K562 (cell line): ENCODE data around the gene SMIM10. TPM values are rescaled to one million over a fixed set of nuclear protein-coding genes. Genes with fewer than 3 reads are reported as not detected.
A peak's percentile ranks its signal among the peaks of the same experiment; 100 is the strongest.

ENCODE experiments used
- CBX1 ChIP-seq: sonication (generic); IDR thresholded peaks from 2 replicates; pipeline ENCODE4 v1.6.1; 2016; ENCODE audit warnings: antibody characterized with exemption, low read depth, mild to moderate bottlenecking
- CEBPG ChIP-seq, 3 experiments: fragments of 200-800 bp in 1 of 3; sonication (Bioruptor generic) in 1 of 3; sonication (generic) in 1 of 3; formaldehyde crosslinking in 1 of 3; IDR thresholded peaks in 2 of 3; conservative IDR thresholded peaks in 1 of 3; 2 replicates each; pipeline versions ENCODE4 v1.6.1 to v1.8.0; 2016 to 2022; ENCODE audit warnings: missing compliant biosample characterization in 2 of 3, missing genetic modification characterization in 2 of 3, mild to moderate bottlenecking in 1 of 3, missing genetic modification reagents in 1 of 3
- HMGN3 ChIP-seq: IDR thresholded peaks from 2 replicates; pipeline ENCODE4 v1.6.1; 2011; ENCODE audit warnings: borderline replicate concordance, low read depth, mild to moderate bottlenecking, mixed read lengths, low read length; ENCODE audit not compliant: insufficient read length; ENCODE audit errors: extremely low read depth
- MEF2D ChIP-seq: conservative IDR thresholded peaks from 2 replicates; pipeline ENCODE4 v1.6.1; 2016; ENCODE audit warnings: low read depth, missing genetic modification characterization, missing compliant biosample characterization
- SETDB1 ChIP-seq: IDR thresholded peaks from one replicate; pipeline ENCODE4 v1.6.1; 2012; ENCODE audit warnings: low read length, control low read depth, inconsistent platforms
- TOE1 ChIP-seq, 2 experiments: fragments of 450-650 bp in 1 of 2; sonication (generic) in 1 of 2; formaldehyde crosslinking in 1 of 2; IDR thresholded peaks; 2 replicates each; pipeline versions ENCODE4 v1.7.1 to v1.8.0; 2016 to 2022; ENCODE audit warnings: borderline replicate concordance in 2 of 2, mild to moderate bottlenecking in 2 of 2, antibody characterized with exemption in 1 of 2, inconsistent platforms in 1 of 2, low read depth in 1 of 2, missing genetic modification reagents in 1 of 2, moderate library complexity in 1 of 2
- polyA plus RNA-seq, 8 experiments: library from polyadenylated mRNA; depleted of rRNA in 4 of 8; stranded (reverse) in 5 of 8; unstranded in 3 of 8; fragments of >200 nt; fragmentation: Nextera tagmentation in 2 of 8; fragmentation: Illumina TruSeq in 1 of 8; extraction: Ambion mirVana in 2 of 8; extraction: Trizol in 1 of 8; gene quantifications; 2 replicates each; pipeline versions ENCODE4 v1.2.1 to v1.2.3, GENCODE V29; 2011 to 2014; ENCODE audit warnings: inconsistent platforms in 1 of 8, missing spikeins in 1 of 8
- total RNA-seq, 7 experiments: library from RNA; depleted of rRNA in 6 of 7; stranded (reverse); fragments of >200 nt in 6 of 7; fragmentation: Illumina TruSeq in 2 of 7; extraction: Trizol in 2 of 7; gene quantifications; 2 replicates each; pipeline versions ENCODE4 v1.2.1 to v1.2.3, GENCODE V29; 2011 to 2021; ENCODE audit warnings: low replicate concordance in 1 of 7
- TF ChIP-seq, protein P1 (sequence below), 2 experiments: fragments of 450-650 bp; formaldehyde crosslinking in 1 of 2; IDR thresholded peaks; 2 replicates each; pipeline versions ENCODE4 v1.4.0 to v1.6.1; 2014 to 2020; ENCODE audit warnings: mild to moderate bottlenecking in 2 of 2, borderline replicate concordance in 1 of 2, low read depth in 1 of 2
- TF ChIP-seq, protein P2 (sequence below), 2 experiments: fragments of 450-650 bp in 1 of 2; sonication (generic) in 1 of 2; formaldehyde crosslinking; conservative IDR thresholded peaks; 2 replicates each; pipeline versions ENCODE4 v1.4.0 to v1.8.1; 2020 to 2022; ENCODE audit warnings: mild to moderate bottlenecking in 1 of 2, missing genetic modification reagents in 1 of 2
- TF ChIP-seq, protein P3 (sequence below): IDR thresholded peaks from 2 replicates; pipeline ENCODE4 v1.6.1; 2016; ENCODE audit warnings: missing genetic modification characterization, missing compliant biosample characterization
- TF ChIP-seq, protein P4 (sequence below): fragments of 250-450 bp; sonication (Bioruptor Pico); IDR thresholded peaks from 2 replicates; pipeline ENCODE4 v1.5.0; 2020; ENCODE audit warnings: mild to moderate bottlenecking, borderline replicate concordance

Gene SMIM10
- total and polyA plus RNA-seq, 9 of the 15 experiments (the other 6 are each of a cell fraction or from before 2014, with no cell fraction given), result 2.1 to 25.3 (median 16.4) TPM

- TF ChIP-seq, protein P1, sequence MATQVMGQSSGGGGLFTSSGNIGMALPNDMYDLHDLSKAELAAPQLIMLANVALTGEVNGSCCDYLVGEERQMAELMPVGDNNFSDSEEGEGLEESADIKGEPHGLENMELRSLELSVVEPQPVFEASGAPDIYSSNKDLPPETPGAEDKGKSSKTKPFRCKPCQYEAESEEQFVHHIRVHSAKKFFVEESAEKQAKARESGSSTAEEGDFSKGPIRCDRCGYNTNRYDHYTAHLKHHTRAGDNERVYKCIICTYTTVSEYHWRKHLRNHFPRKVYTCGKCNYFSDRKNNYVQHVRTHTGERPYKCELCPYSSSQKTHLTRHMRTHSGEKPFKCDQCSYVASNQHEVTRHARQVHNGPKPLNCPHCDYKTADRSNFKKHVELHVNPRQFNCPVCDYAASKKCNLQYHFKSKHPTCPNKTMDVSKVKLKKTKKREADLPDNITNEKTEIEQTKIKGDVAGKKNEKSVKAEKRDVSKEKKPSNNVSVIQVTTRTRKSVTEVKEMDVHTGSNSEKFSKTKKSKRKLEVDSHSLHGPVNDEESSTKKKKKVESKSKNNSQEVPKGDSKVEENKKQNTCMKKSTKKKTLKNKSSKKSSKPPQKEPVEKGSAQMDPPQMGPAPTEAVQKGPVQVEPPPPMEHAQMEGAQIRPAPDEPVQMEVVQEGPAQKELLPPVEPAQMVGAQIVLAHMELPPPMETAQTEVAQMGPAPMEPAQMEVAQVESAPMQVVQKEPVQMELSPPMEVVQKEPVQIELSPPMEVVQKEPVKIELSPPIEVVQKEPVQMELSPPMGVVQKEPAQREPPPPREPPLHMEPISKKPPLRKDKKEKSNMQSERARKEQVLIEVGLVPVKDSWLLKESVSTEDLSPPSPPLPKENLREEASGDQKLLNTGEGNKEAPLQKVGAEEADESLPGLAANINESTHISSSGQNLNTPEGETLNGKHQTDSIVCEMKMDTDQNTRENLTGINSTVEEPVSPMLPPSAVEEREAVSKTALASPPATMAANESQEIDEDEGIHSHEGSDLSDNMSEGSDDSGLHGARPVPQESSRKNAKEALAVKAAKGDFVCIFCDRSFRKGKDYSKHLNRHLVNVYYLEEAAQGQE (IDR thresholded peaks at IDR 0.05; ENCODE audit: borderline replicate concordance), result peak; percentile 74
- TF ChIP-seq, protein P1 (CRISPR knock-in tag; IDR thresholded peaks at IDR 0.05; ENCODE audit: low read depth), result no peak
- TF ChIP-seq, protein P2, sequence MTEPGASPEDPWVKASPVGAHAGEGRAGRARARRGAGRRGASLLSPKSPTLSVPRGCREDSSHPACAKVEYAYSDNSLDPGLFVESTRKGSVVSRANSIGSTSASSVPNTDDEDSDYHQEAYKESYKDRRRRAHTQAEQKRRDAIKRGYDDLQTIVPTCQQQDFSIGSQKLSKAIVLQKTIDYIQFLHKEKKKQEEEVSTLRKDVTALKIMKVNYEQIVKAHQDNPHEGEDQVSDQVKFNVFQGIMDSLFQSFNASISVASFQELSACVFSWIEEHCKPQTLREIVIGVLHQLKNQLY (CRISPR knock-in tag; conservative IDR thresholded peaks at IDR 0.05), result no peak
- TF ChIP-seq HMGN3 (no peak), SETDB1 (no peak), TOE1 (IDR thresholded peaks at IDR 0.05; ENCODE audit: borderline replicate concordance) (no peak), TOE1 (CRISPR knock-in tag; IDR thresholded peaks at IDR 0.05; ENCODE audit: borderline replicate concordance, low read depth) (no peak), MEF2D (tag) (no peak), CBX1 (no peak), CEBPG (CRISPR knock-in tag; IDR thresholded peaks at IDR 0.05) (peak; percentile 57), CEBPG (tag; conservative IDR thresholded peaks at IDR 0.05 in 1 of 2, IDR thresholded peaks at IDR 0.05 in 1 of 2) (peak; percentile 65 to 83)
- TF ChIP-seq, protein P3, sequence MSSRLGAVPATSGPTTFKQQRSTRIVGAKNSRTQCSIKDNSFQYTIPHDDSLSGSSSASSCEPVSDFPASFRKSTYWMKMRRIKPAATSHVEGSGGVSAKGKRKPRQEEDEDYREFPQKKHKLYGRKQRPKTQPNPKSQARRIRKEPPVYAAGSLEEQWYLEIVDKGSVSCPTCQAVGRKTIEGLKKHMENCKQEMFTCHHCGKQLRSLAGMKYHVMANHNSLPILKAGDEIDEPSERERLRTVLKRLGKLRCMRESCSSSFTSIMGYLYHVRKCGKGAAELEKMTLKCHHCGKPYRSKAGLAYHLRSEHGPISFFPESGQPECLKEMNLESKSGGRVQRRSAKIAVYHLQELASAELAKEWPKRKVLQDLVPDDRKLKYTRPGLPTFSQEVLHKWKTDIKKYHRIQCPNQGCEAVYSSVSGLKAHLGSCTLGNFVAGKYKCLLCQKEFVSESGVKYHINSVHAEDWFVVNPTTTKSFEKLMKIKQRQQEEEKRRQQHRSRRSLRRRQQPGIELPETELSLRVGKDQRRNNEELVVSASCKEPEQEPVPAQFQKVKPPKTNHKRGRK (tag), result no peak
- TF ChIP-seq, protein P4, sequence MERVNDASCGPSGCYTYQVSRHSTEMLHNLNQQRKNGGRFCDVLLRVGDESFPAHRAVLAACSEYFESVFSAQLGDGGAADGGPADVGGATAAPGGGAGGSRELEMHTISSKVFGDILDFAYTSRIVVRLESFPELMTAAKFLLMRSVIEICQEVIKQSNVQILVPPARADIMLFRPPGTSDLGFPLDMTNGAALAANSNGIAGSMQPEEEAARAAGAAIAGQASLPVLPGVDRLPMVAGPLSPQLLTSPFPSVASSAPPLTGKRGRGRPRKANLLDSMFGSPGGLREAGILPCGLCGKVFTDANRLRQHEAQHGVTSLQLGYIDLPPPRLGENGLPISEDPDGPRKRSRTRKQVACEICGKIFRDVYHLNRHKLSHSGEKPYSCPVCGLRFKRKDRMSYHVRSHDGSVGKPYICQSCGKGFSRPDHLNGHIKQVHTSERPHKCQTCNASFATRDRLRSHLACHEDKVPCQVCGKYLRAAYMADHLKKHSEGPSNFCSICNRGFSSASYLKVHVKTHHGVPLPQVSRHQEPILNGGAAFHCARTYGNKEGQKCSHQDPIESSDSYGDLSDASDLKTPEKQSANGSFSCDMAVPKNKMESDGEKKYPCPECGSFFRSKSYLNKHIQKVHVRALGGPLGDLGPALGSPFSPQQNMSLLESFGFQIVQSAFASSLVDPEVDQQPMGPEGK (CRISPR knock-in tag), result no peak
Observed at GRCh38 chrX:134999469-134999868, 8.7 kb downstream of the SMIM10 start (continued).
